GM12801 (cell line): ENCODE data around the gene SLC16A8.

ENCODE experiments used
- TF ChIP-seq, protein P1 (sequence below): IDR thresholded peaks from one replicate; pipeline ENCODE4 v1.5.1; 2011; ENCODE audit warnings: control low read depth; ENCODE audit not compliant: insufficient read length; ENCODE audit errors: extremely low read depth

SLC16A8 gene

GRCh38 chr22:38070250-38070921, 13.6 kb downstream of the SLC16A8 start:
- TF ChIP-seq, protein P1, sequence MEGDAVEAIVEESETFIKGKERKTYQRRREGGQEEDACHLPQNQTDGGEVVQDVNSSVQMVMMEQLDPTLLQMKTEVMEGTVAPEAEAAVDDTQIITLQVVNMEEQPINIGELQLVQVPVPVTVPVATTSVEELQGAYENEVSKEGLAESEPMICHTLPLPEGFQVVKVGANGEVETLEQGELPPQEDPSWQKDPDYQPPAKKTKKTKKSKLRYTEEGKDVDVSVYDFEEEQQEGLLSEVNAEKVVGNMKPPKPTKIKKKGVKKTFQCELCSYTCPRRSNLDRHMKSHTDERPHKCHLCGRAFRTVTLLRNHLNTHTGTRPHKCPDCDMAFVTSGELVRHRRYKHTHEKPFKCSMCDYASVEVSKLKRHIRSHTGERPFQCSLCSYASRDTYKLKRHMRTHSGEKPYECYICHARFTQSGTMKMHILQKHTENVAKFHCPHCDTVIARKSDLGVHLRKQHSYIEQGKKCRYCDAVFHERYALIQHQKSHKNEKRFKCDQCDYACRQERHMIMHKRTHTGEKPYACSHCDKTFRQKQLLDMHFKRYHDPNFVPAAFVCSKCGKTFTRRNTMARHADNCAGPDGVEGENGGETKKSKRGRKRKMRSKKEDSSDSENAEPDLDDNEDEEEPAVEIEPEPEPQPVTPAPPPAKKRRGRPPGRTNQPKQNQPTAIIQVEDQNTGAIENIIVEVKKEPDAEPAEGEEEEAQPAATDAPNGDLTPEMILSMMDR: no peak

DNA sequence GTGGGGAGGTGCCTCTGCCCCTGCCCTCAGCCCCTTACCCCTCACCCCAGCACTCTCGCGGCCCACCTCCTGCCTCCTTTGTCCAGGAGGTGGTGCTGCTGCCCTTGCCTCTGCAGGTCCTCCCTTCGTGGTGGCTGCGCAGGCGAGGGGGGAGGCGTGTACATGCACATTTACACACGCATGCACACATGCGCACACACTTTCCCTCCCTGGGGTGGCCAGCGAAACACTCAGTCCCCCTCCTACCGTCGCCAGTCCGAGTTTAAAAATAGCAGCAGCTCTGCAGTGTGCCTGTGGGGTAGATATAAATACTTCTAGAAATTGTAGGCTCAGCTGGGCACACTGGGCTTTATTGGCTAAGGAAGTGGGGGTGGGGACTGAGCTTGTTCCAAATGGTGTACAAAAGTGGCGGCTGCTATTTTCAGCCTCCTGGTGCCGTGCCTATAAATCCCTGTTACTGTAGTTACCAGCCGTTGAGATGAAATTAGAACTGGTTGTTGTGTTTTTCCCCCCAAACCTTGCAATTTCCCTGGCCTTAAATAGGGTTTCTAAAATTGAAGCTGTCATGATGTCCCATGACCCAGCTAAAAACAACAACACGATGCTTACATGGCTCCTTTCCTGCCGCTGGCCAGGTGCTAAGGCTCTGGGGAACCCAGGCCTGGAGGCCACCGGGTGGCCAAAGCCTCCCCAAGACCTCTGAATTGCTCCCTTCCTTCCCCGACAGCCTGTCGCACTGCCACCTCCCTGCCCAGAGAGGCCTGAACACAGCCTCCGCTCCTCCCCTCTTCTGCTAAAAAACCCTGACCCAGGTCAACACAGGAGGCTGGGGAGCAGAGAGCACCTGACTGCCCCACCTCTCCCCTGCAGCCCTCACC, 14.4 kb downstream of the SLC16A8 start:
- TF ChIP-seq, protein P1: no peak

- TF ChIP-seq, protein P1: no peak
These were observed 15.2 kb downstream of the SLC16A8 start for GRCh38 chr22:38068641-38069371.

DNA sequence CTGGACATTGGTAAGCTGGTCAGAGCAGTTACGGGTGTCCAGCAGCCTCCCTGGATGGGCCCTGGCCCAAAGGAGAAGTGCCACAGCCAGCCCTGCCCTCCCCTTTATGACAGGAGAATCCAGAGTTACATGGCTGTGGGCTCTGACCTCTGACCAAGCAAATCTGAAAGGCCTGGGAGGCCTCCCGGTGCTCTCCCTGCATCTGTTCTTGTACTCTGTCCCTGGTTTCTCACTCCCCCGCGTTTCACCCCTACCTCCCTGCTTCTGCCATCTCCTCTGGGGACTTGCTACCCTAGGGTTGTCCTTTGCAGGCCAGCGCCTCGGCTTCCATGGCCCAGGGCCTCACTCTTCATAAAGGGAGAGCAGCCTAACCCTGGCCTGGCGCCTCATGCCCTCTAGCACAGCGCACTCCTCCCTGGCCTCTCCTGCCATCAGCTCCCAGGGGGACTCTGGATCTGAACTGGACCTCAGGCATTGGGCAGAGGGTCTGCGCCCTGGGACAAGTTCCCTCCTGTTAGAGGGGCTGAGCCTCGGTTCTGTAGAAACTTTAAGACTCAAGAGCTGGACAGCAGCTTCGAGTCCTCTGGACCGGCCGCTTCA, 16.1 kb downstream of the SLC16A8 start:
- TF ChIP-seq, protein P1: no peak

GRCh38 chr22:38067028-38067415, 17.0 kb downstream of the SLC16A8 start:
- TF ChIP-seq, protein P1: no peak

- TF ChIP-seq, protein P1: no peak
These were observed 17.5 kb downstream of the SLC16A8 start for GRCh38 chr22:38066381-38067027.

DNA sequence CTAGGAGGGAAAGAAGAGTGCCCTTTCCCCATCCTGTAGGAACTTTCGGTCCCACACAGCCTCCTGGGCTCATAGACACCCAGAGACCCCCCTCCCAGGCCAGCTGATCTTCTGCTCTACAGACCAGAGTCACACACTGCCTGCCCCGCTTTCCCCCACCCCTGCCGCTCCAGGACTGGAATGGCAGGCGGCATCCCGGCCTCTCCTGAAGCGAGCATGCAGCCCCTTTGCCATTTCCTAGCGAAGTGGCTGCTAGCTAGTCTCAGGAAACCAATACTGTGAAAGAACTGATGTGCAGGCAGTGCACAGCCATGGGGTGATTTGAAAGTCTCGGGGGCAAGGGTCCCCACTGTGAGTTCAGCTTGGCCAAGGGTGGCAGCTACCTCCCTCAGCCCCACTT, 18.4 kb downstream of the SLC16A8 start:
- TF ChIP-seq, protein P1: no peak
